SIG-M5 (cell line): ENCODE data around the gene CEP95.
A peak's percentile ranks its signal among the peaks of the same experiment; 100 is the strongest.
"Not testable (repeated sequence)": the region's sequence is repeated elsewhere in the genome, so short reads cannot be mapped to it uniquely, and the experiment has no call there.

Source experiments
- DNase-seq: peaks from one replicate; lab custom pipeline; 2025; lab: John Stamatoyannopoulos, UW

The CEP95 gene

GRCh38 chr17:64506576-64507412 is at the start of gene CEP95:
Gene CEP95, plus strand, starts transcription at chr17:64506977. Its CDS starts 121 bp downstream, at chr17:64507098.
- DNase-seq = peak; percentile 96

- DNase-seq = no peak
Observed at GRCh38 chr17:64457156-64457555, 49.6 kb upstream of the CEP95 start.

- no peak for DNase-seq
Observed at GRCh38 chr17:64458756-64459155, 48.0 kb upstream of the CEP95 start.

GRCh38 chr17:64459284-64459747 is 47.5 kb upstream of the CEP95 start:
- DNase-seq = no peak

GRCh38 chr17:64459818-64460217 is 47.0 kb upstream of the CEP95 start:
- DNase-seq = not testable (repeated sequence)

- DNase-seq = no peak
Observed at GRCh38 chr17:64460955-64461354, 45.8 kb upstream of the CEP95 start.

- DNase-seq = no peak
Observed at GRCh38 chr17:64461788-64462187, 45.0 kb upstream of the CEP95 start.

GRCh38 chr17:64466019-64466735 is 40.6 kb upstream of the CEP95 start:
- no peak for DNase-seq

- not testable (repeated sequence) for DNase-seq
Observed at GRCh38 chr17:64466834-64467233, 39.9 kb upstream of the CEP95 start.

GRCh38 chr17:64470625-64471024 is 36.2 kb upstream of the CEP95 start:
- DNase-seq = no peak

GRCh38 chr17:64471440-64471839 is 35.3 kb upstream of the CEP95 start:
- no peak for DNase-seq

GRCh38 chr17:64472564-64472963 is 34.2 kb upstream of the CEP95 start:
- no peak for DNase-seq

- no peak for DNase-seq
Observed at GRCh38 chr17:64477849-64478248, 28.9 kb upstream of the CEP95 start.

- no peak for DNase-seq
Observed at GRCh38 chr17:64480951-64481350, 25.8 kb upstream of the CEP95 start.

GRCh38 chr17:64484380-64484779 is 22.4 kb upstream of the CEP95 start:
- no peak for DNase-seq

GRCh38 chr17:64488301-64488700 is 18.5 kb upstream of the CEP95 start:
- no peak for DNase-seq

- no peak for DNase-seq
Observed at GRCh38 chr17:64491034-64491860, 15.5 kb upstream of the CEP95 start.

- DNase-seq = no peak
Observed at GRCh38 chr17:64491994-64492393, 14.8 kb upstream of the CEP95 start.

- DNase-seq = no peak
Observed at GRCh38 chr17:64492481-64493109, 14.2 kb upstream of the CEP95 start.

GRCh38 chr17:64494121-64494520 is 12.7 kb upstream of the CEP95 start:
- DNase-seq = no peak

GRCh38 chr17:64495300-64495699 is 11.5 kb upstream of the CEP95 start:
- DNase-seq = not testable (repeated sequence)

GRCh38 chr17:64496348-64496785 is 10.4 kb upstream of the CEP95 start:
- DNase-seq = no peak
